KOPT-K1 (cell line): ENCODE results near the gene IL20RB.
"Not testable (repeated sequence)": the region's sequence is repeated elsewhere in the genome, so short reads cannot be mapped to it uniquely, and the experiment has no call there.

ENCODE experiments used
- H3K27ac ChIP-seq: fragments of 200-600 bp; sonication (generic); 2 replicates; pipeline ENCODE4 v1.5.1; 2016; ENCODE audit warnings: antibody characterized with exemption, mild to moderate bottlenecking, low read depth, low read length; ENCODE audit not compliant: poor library complexity, severe bottlenecking
- H3K36me3 ChIP-seq: fragments of 200-600 bp; sonication (generic); 2 replicates; pipeline ENCODE4 v1.5.1; 2017; ENCODE audit warnings: antibody characterized with exemption, mild to moderate bottlenecking, low read length, moderate library complexity; ENCODE audit not compliant: insufficient read depth
- H3K9me3 ChIP-seq: fragments of 200-600 bp; sonication (generic); 2 replicates; pipeline ENCODE4 v1.5.1; 2017; ENCODE audit warnings: antibody characterized with exemption, low read length, mild to moderate bottlenecking; ENCODE audit not compliant: insufficient read depth, poor library complexity, severe bottlenecking

The IL20RB gene

DNA sequence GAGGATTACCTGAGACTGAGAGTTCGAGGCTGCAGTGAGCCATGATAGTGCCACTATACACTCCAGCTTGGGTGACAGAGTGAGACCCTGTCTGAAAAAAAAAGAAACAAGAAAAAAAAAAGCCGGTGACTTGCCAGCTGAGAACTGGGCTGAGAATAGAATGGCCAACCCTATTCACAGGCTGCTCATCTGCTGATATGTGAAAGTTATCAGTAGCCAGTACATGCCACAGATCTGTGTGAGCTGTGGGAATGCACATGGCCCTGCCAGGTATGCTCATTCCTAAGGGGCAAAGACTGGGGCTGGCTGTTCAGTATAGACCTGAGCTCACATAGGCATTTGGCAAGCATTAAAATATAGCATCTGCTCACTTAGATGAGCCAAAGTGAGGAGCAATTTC, 30.9 kb downstream of the IL20RB start:
- Histone ChIP-seq H3K36me3 (no peaks in the 10 kb centered on the region), H3K9me3 (no peaks in the 10 kb centered on the region), H3K27ac (no peak overlapping the region)

DNA sequence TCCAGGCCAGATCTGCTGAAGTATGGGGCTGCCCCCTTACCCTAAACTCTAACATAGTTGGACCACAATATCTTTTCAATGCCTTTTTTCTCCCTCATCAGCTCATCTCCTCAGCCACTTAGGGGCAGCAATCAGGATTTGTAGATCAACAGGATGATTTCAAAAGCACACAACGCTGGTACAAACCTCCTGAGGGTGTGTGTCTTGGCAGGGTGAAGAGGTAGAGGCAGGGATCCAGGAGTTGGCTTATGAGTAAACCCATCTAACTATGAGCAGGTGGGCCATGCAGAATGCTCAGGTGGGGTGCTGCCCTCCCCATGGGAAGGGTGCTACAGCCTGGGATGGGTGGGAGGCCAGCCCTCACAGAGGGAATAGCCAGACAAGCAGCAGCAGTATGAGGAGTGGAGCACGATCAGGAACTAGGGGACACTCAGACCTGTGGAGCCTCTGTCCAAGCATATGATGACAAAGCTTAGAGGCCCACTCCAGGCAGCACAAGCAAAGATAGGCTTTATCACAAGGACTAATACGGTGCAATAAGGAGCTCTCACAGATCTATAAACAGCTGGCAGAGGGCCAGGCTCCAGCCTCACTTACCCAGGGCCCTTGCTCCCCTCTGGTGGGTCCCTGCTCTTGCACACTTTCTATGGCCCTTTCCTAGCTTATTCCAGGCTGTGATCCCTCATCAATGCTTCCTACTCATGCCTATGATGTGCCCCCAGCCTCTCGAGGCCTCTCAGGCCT, 32.2 kb downstream of the IL20RB start:
- Histone ChIP-seq H3K9me3 (no peaks in the 10 kb centered on the region), H3K36me3 (no peaks in the 10 kb centered on the region), H3K27ac (no peak overlapping the region)

DNA sequence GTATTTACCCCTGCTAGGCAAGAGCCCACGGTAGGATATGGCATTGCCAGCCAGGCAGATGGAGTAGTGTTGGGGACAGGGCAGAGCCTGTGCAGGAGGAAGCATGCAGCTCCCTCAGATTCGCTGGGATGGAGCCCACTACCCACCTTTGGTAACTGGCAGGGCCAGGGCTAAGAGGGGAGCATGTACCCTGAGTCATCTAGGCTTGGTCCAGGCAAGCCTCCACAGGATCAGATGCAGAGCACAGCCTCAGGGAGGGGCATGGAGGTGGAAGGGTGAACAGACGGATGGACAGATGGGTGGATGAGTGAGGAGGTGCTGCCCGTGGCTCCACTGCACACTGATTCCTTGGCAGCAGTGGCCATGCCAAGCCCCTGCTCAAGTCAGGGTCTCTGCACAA, 33.0 kb downstream of the IL20RB start:
- H3K36me3 ChIP-seq, result no peaks in the 10 kb centered on the region
- no peak overlapping the region for H3K27ac ChIP-seq
- H3K9me3 ChIP-seq, result no peaks in the 10 kb centered on the region

DNA sequence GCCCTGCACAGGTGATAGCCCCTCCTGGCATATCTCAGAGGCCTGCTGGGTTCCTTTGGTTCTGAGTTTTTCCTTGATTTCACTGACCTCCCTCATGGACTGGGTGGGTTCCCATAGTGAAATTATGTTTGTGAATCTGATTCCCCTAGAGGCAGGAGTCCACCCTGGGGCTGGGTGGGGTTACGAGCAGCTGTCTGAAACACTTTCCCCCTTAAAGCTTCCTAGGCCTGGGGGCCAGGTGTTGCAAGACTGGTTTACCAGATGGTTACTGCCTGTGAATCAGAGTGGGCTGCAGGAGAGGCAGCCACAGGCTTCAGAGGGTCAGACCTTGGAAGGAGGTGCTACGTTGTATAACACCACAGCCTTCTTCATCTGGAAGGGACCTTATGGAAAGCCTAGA, 34.3 kb downstream of the IL20RB start:
- no peaks in the 10 kb centered on the region for H3K36me3 ChIP-seq
- H3K27ac ChIP-seq, result no peak overlapping the region
- H3K9me3 ChIP-seq, result no peaks in the 10 kb centered on the region

DNA sequence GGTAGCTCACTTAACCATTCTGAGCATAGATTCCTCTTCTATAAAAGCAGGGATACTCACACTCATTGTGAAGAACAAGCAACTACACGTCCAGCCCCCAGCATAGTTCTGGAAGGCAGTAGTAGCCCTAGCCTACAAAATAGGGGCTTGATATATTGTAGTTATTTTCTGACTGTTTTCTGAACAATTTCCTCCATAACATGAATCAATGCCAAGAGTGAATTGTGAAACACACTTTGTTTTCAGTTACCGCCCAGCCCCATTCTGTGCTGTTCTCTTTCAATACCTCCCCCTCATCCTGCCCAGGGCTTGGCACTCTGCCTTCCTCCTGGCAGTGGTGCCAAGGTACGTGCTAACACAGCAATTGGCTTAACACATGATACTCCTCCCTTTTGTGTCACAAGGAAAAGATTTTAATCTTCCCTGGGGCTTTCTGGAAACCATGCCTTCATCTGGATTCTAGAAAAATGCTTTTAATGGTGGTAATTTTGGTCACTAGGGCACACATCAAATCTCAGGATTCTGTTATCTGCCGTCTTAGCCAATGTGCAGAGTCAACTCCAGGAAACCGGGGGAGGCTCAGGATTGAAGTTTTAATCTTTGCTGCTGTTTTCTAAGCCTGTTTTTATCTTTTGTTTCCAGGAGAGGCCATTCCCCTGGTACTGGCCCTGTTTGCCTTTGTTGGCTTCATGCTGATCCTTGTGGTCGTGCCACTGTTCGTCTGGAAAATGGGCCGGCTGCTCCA, 37.2 kb downstream of the IL20RB start:
- Histone ChIP-seq H3K9me3 (no peaks in the 10 kb centered on the region), H3K27ac (no peak overlapping the region), H3K36me3 (no peaks in the 10 kb centered on the region)

DNA sequence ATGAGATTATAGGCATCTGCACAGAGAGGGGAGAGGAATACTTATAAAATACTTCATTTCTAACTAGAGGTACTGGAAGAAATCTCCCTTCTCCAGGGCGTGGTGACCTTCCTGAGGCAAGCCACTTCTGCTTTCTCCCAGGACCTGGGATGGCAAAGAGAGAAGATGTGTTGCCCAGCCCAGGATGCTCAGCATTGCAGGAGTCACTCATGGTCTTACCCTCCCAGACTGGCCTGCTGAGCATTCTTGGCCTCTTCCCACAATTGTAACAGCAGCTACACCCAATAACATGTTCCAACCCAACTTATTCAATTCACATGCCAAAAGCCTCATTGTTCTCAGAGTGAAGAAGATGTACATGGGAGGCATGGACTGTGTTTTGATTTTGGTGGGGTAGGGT, 37.9 kb downstream of the IL20RB start:
- H3K27ac ChIP-seq, result no peak overlapping the region
- no peaks in the 10 kb centered on the region for H3K9me3 ChIP-seq
- no peaks in the 10 kb centered on the region for H3K36me3 ChIP-seq

DNA sequence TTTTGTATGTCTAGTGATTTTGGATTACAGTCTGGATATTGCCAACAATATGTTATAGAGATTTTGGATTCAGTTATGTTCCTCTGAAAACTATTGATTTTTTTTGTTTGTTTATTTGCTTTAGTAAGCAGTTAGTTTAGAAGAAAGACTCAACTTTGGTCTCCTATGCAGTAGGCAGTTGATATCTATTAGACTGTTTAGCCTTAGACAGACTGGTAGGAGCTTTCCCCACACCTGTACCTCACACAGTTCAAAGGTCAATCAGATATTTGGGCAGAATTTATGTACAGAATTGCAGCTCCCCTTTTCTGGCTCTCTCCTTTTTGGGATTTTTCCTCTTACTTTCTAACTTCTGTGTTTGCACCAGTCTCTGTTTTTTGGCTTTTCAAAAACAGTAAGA, 42.3 kb downstream of the IL20RB start:
- Histone ChIP-seq H3K9me3 (no peaks in the 10 kb centered on the region), H3K36me3 (no peaks in the 10 kb centered on the region), H3K27ac (no peak overlapping the region)

DNA sequence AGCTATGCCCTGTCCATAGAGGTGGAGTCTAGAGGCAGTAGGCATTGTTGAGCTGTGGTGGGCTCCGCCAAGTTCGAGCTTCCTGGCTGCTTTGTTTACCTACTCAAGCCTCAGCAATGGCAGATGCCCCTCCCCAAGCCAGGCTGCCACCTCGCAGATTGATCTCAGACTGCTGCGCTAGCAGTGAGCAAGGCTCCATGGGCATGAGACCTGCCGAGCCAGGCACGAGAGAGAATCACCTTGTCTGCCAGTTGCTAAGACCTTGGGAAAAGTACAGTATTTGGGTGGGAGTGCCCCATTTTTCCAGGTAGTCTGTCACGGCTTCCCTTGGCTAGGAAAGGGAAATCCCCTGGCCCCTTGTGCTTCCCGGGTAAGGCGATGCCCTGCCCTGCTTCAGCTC, 49.6 kb downstream of the IL20RB start:
- not testable (repeated sequence) for H3K36me3 ChIP-seq, H3K27ac ChIP-seq, H3K9me3 ChIP-seq

DNA sequence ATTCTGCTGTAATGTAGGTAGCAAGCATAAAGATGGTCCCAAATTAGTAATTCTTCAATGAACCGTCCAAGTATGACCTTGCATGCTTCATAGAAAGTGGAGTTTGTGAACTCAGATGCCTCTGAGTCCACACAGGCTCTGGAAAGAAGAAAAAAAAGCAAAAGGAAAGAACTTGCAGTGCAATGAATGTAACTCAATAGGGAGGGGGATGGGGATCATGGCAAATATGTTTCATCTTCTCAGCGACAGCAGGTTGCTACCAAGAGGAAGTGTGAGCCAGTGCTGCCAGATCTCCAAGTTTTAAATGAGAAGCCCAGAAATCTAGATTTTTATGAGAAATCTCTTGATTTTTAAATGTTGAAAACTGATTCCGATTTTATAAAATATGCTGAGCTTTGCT, 50.3 kb downstream of the IL20RB start:
- H3K9me3 ChIP-seq, result no peaks in the 10 kb centered on the region
- no peak overlapping the region for H3K27ac ChIP-seq
- no peaks in the 10 kb centered on the region for H3K36me3 ChIP-seq

DNA sequence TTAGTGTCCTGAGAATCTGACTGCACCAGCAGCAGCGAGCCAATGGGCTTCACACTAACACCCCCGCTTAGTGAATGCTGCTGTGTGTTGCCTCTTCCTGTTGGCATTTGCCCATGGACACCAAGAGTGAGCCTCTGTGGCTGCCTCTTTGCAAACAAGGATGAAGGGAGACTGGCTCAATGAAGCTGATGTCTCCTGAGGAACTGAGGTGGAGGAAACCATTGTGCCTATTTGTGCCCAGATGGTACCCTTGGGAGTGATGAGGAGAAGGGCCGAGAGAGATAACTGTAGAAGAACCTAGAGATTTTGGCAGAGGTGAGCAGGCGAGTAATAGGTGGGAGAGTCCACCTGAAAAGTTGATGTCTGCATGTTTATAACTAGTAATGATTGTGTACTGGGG, 51.2 kb downstream of the IL20RB start:
- no peaks in the 10 kb centered on the region for H3K36me3 ChIP-seq
- no peak overlapping the region for H3K27ac ChIP-seq
- H3K9me3 ChIP-seq, result no peaks in the 10 kb centered on the region

DNA sequence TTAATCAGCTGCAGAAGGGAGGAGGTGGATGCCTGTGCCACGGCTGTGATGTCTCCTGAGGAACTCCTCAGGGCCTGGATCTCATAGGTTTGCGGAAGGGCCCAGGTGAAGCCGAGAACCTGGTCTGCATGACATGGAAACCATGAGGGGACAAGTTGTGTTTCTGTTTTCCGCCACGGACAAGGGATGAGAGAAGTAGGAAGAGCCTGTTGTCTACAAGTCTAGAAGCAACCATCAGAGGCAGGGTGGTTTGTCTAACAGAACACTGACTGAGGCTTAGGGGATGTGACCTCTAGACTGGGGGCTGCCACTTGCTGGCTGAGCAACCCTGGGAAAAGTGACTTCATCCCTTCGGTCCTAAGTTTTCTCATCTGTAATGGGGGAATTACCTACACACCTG, 52.4 kb downstream of the IL20RB start:
- no peaks in the 10 kb centered on the region for H3K9me3 ChIP-seq
- H3K27ac ChIP-seq, result no peak overlapping the region
- no peaks in the 10 kb centered on the region for H3K36me3 ChIP-seq

DNA sequence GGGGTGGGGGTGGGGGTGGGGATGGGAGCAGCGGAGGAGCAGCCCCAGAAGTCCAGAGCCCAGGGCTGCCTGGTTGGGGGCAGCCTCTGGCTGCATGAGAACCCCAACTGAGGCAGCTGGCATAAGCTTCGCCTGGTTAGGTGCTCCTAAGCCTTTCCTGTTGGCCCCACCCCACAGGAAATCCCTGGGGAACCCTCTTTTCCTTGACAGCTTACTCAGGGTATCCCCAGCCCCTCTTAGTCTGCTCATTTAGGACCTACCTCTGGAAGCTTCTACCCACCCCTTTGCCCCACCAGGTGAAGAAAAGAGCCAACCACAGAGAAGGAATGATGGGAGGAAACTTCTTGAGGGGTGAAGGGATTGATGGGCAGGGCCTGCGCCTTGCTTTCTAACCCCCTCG, 53.4 kb downstream of the IL20RB start:
- H3K36me3 ChIP-seq, result no peaks in the 10 kb centered on the region

DNA sequence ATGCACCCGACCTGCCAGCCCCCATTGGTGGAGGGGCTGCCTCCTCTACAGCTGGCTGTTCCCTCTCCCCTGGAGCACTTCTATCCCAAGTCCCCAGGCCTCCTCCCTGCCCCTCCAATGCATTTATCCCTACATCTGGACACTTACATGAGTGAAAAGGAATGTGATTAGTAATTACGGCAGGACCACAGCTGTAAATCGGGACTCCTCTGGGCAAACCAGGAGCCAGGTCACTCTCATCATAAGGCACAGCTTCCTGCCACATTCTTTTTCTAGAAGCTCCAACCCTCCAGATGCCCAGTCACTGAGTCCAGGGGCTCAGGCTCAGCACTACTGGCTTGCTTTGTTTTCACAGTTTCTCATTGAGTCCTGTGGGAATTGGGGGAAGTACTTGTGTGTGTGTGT, 54.3 kb downstream of the IL20RB start:
- Histone ChIP-seq H3K9me3 (no peaks in the 10 kb centered on the region), H3K36me3 (no peaks in the 10 kb centered on the region), H3K27ac (no peak overlapping the region)

More for the DNA sequence above, 53.4 kb downstream of the IL20RB start:
- Histone ChIP-seq H3K27ac (peak overlapping the region; percentile 4), H3K9me3 (no peaks in the 10 kb centered on the region)

DNA sequence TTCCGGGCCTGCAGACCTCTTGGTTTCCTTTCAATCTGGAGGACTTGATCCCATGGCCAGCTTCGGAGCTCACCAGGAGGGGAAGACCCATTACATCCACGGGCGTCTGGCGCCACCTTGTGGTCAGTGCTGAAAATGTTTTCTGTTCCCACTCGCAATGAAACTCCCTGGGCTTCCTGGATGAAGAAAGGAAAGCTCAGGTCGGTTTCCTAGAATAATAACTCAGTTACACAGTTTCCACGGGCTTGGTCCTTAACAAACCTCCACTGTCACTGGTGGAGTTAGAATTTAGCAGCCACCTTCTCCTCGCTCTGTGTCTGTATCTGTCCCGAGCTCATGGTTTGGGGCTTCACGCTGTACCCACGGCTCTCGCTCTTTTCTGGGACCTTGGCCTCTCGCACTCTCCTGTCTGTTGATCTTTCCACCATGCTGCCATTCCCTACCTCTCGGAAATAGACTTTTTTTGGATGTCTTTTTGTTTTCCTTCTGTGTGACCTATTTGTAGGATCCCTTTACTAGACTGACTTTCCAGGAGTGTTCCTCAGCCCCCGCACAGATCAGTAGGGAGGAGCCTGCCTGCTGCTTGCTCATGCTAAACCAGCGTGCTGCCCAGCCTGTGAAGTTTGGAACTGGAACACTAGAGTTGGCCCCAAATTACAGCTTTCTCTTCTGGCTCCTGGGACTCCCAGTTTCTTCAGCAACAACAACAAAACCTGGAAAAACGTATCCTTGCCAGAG, 56.3 kb downstream of the IL20RB start:
- Histone ChIP-seq H3K36me3 (no peaks in the 10 kb centered on the region), H3K27ac (no peak overlapping the region), H3K9me3 (no peaks in the 10 kb centered on the region)

DNA sequence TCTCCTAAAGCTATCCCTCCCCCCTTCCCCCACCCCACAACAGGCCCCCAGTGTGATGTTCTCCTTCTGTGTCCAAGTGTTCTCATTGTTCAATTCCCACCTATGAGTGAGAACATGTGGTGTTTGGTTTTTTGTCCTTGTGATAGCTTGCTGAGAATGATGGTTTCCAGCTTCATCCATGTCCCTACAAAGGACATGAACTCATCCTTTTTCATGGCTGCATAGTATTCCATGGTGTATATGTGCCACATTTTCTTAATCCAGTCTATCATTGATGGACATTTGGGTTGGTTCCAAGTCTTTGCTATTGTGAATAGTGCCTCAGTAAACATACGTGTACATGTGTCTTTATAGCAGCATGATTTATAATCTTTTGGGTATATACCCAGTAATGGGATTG, 59.5 kb downstream of the IL20RB start:
- H3K9me3 ChIP-seq, H3K27ac ChIP-seq, H3K36me3 ChIP-seq: not testable (repeated sequence)
